IPS-11a (cell line): ENCODE results near the gene GNB5.

ENCODE experiments used
- H3K4me3 ChIP-seq: one replicate; pipeline ENCODE4 v1.5.1; 2013; ENCODE audit warnings: low read depth, low read length, control low read depth

Gene GNB5

DNA sequence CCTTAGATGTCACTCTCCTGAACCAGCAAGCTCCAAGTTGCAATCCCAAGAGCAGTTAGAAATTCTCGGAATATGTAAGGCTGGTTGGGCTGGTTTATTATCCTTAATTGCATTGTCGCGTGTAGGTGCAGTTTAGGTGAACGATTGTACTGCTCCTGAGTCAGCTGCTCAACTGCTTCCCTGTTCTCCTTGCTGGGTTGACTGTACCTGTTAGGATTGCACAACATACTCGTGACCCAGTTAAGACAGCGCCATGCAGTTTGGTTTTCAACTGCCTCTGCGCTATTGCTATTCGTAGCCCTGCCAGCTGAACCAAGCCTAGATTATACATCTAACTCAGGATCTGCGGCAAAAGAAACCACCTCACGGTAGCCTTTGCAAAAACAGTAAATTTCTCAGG is 119.6 kb downstream of the GNB5 start:
- no peak overlapping the region for H3K4me3 ChIP-seq

DNA sequence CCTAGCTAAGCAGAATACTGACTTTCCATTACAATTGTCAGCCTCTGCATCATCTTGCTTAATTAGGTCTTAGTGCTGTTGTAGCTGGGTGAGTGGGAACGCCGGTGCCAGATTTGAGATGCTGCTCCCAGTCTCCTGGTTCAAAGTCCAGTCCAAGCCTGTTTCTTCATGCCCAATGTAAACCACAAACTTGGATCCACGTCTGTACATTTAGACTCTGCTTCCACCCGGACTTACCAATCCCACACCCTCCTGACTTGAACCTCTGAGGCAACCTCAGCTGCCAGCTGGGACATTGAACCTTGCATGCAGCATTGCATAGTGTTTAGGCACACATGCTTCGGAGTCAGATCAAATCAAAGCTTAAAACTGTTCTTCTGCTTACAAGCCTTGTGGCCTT is 121.6 kb downstream of the GNB5 start:
- no peak overlapping the region for H3K4me3 ChIP-seq

DNA sequence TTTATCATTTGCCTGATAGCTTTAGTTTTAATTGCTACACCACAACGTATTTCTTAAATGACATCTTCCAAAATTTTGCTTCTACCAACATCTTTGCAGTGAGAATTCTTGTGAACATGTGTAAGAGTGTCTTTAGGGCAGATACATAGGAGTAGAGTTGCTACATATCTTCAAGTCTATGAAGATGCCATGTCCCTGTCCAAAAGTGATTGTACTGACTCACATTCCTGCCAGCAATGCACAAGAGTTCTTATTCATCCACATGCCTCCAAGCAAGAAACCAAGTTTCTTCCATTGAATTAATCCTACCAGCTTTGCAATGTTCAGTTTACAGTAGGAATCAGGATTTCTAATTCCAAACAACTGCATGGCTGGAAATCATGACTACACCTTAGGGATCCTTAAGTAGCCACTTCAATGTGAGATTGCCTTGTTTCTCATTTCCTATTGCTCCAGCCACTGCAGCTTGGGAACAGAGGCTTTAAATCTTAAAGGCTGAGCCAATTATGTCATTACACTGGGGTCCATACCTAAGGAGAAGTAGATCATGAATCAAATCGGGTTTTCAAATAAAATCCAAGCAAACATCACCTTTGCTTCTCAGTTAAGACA is 123.1 kb downstream of the GNB5 start:
- no peak overlapping the region for H3K4me3 ChIP-seq

DNA sequence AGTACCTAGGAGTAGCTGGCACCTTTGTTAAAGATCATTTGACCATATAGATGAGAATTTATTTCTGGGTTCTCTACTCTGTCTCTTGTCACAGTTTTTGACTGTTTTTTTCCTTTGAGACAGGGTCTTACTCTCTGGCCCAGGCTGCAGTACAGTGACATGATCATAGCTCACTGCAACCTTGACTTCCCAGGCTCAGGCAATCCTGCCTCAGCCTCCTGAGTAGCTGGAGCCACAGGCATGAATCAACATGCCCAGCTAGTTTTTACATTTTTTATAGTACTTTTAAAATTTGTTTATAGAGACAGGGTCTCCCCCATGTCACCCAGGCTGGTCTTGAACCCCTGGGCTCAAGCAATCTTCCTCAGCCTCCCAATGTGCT is 123.7 kb downstream of the GNB5 start:
- no peak overlapping the region for H3K4me3 ChIP-seq

DNA sequence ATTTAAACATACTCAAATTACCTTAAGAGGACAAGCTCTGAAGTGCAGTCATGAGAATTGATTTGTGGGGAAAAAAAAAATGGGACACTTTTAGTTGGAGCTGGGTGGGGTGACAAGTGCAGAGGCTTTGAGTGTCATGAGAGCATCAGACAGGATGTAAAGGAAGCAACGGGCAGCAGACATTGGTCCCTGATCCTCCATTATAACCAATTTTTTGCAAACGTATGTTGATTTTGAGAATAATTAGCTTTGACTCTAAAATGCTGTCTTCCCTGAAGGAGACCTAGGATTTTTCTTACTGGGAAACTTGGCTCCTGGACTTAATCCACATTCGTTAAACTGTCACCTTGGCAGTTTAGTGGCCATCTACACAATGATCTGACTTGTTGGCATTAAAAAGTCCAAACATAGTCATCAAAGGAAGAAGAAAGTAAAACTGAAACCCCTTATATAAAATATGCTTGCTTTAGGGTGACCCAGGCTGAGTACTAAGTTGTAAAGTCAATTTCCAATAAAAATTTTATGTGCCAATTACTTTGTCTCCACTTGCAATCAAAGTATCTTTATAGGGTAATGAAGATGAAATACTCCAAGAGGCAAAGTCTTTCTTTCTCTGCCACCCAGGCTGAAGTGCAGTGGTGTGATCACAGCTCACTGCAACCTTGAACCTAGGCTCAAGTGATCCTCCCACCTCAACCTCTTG is 124.2 kb downstream of the GNB5 start:
- no peak overlapping the region for H3K4me3 ChIP-seq
